ENCODE data around the gene FRRS1L. TPM values are rescaled to one million over a fixed set of nuclear protein-coding genes. Genes with fewer than 3 reads are reported as not detected.

FRRS1L gene
- polyA plus RNA-seq, 1 donor, result 1.4 TPM

DNA sequence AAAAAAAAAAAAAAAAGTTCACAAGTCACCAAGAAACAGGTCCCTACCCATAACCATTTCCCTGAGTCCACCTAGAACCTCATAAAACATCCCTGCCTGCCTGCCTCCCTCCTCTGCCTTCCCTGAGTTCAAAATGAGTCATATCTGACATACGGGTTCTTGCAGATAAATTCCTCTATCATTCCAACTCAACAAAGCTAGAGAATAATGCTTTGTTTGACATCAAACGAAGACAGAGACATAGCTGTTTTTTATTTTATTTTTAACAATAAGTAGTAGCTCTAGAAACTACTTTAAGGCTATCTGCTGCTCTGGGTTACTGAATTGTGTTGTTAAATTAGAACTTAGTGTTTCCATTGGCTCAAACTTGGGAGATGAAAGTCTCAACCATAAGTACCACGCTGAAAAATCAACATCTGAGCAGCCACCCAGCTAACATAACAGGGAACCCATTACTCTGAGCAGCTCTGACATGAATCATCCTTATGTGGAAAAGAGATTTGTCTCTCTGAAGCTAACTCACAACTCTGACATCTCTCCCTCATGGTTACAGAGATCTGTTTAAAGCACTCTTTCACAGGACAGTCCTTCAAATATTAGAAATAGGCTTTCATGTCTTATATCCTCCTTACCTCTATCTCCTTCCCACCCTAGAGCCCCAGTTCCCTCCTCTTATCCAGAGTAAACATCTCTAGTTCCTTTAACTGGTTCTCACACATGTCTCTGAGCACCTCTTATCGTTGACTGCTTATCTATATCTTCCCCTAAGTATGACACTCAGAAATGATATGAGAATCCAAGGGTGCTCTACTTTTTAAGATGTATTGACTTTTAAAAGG lies 59.4 kb downstream of the FRRS1L start:
- DNase-seq (ENCODE audit: low read depth), result no peak

GRCh38 chr9:109101810-109102209 lies 65.2 kb downstream of the FRRS1L start:
- no peak for DNase-seq (ENCODE audit: low read depth)

DNA sequence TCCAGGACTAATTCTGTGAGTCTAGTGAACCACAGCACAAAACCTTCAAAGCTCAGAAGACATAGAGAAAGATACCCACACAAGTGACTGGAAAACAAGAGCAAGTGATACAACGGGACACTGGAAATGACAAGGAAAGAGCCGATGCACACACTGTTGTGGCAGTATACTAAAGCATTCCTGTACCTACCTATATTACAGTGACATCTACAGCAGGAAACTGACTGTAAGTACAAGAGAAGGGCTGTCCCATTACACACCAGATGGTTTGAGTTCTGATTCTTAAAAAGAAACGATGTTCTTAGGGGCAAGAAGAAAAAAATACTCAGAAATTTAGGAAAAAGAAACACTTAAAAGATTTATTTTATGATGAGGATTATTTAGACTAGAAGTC lies 65.8 kb downstream of the FRRS1L start:
- no peak for DNase-seq (ENCODE audit: low read depth)

DNA sequence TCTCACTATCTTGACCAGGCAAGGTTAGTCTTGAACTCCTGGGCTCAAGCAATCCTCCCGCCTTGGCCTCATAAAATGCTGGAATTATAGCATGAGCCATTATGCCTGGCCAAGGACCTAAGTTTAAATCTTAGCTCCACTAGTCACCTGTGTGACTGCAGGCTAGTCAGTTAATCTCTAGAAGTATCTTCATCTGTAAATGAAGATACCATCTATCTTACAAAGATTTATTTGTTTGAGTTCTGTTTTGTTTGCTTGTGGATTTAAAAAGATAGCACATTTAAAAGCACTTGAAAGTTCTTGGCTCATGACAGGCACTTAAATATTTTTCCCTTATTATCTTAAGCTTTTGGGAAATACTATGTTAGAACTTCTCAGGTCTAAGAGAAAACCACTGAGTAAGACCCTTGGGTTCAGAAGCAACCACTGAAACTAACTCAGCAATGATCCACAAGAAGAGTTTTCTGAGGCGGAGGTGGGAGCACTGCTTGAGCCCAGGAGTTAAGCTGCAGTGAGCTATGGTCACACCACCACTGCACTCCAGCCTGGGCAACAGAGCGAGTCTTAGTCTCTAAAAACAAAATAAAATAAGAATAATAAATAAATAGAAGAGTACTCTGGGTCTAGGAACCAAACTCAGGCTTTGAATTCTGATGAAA lies 66.4 kb downstream of the FRRS1L start:
- no peak for DNase-seq (ENCODE audit: low read depth)

- no peak for DNase-seq (ENCODE audit: low read depth)
Observed at GRCh38 chr9:109098960-109099308, 68.1 kb downstream of the FRRS1L start.

DNA sequence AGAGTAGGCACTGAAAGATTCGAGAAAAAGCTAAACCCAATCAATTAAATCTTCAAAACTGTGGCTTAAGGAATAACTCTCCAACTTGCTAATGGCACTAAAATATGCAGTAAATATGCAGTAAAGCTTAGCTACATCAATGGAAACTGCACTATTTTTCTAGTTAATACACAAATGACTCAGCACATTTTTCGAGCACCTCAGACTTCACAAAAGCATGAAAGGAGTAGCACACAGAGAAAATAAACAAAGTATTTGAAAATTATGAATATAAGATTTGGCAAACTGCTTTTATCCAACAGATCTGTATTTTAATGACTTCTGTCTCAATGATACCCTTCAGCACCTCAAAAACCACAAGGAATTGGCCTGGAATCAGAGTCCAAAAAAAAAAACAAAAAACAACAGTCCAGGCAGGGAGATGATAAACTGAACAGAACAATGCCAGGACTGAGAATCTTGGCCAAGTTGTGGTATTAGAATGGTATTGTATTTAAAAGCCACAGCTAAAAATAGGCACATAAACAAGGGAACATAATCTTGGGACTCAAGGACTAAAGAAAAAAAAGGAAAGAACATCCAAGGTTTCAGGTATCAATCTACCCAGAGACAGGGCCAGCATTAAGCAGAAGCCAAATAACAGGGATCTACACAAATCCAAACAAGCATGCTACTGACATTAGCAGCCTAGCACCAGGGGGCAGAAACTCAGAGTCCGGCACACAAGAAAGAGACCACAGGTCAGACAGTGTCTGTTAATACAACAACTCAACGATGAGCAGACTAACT lies 68.7 kb downstream of the FRRS1L start:
- no peak for DNase-seq (ENCODE audit: low read depth)

GRCh38 chr9:109097146-109097545 lies 69.9 kb downstream of the FRRS1L start:
- no peak for DNase-seq (ENCODE audit: low read depth)

DNA sequence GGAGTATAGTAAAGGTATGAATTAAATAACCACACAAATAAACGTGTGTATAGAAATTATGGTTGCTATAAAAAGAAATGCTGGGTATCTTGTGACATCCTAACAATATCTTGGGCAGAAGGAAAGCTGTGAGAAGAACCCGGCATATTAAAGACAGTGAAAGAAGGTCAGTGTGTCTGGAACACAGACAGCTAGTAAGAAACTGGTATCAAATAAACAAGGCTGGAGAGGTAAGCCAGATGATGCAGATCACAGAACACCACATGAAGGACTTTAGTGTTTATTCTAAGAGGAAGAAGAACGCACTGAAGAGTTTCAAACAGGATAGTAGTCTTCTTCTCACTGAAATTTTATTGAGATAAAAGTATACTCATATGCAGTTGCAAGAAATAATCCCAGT lies 71.7 kb downstream of the FRRS1L start:
- DNase-seq (ENCODE audit: low read depth), result no peak

GRCh38 chr9:109094268-109094667 lies 72.8 kb downstream of the FRRS1L start:
- no peak for DNase-seq (ENCODE audit: low read depth)

DNA sequence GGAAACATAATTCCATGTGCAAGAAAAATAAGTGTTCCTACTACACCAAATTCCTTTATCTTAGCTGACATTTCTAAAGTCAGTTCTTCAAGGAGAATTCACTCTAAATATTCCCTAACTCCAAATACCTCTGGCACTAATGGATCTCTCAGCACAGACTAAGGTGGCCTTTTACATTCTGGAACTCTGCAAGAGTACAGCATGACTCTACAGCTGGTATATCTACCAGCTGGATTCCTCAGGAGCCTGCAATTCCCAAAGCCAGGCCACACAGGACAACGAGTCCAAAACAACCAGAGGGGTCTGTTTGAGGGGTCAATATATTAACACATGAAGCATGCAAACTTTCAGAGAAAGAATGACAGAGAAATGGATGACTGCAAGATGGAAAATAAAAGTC lies 74.5 kb downstream of the FRRS1L start:
- DNase-seq (ENCODE audit: low read depth), result no peak

- no peak for DNase-seq (ENCODE audit: low read depth)
Observed at GRCh38 chr9:109092051-109092580, 74.9 kb downstream of the FRRS1L start.

DNA sequence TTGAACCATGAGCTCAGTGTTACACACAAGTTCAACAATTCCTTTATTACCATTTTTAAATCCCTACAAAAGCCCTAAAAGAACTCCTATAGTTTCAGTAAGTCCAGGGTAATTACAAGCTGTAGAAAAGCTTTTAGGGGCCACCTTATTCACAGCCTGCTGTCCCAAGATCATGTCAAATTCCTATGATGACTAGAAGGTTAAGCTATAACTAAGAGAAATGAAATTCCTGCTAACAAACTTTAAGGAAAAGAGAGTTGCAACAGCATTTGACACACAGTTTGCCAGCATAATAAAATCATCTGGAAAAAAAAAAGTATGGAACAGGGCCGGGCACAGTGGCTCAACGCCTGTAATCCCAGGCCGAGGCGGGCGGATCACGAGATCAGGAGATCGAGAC lies 78.8 kb downstream of the FRRS1L start:
- no peak for DNase-seq (ENCODE audit: low read depth)

- DNase-seq (ENCODE audit: low read depth), result no peak
Observed at GRCh38 chr9:109087795-109088194, 79.3 kb downstream of the FRRS1L start.

- no peak for DNase-seq (ENCODE audit: low read depth)
Observed at GRCh38 chr9:109086221-109086620, 80.8 kb downstream of the FRRS1L start.

- DNase-seq (ENCODE audit: low read depth), result no peak
Observed at GRCh38 chr9:109085510-109085909, 81.5 kb downstream of the FRRS1L start.

GRCh38 chr9:109083813-109084405 lies 83.1 kb downstream of the FRRS1L start:
- no peak for DNase-seq (ENCODE audit: low read depth)

DNA sequence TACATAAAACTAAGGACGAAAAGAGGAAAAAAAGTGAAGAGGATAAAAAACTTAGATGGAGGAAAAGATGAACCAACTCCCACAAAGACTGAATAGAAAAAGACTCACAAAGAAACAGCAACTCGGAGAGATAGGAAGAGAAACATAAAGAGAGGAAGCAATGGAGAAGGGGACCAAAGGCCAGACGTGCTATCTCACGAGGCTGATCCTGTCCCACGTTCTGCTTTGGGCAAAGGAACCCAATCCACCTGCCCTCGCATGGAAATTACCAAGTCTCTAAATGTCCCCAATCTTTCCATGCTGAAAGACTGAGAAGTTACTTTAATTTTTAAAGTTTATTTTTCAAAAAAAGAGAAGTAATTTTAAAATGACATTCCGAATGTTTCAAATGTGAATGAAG lies 83.9 kb downstream of the FRRS1L start:
- DNase-seq (ENCODE audit: low read depth), result no peak

GRCh38 chr9:109082091-109082620 lies 84.9 kb downstream of the FRRS1L start:
- no peak for DNase-seq (ENCODE audit: low read depth)
